Liver (tissue), 3 donors: Measurements from ENCODE around the gene ADCY3.

Source experiments
- CTCF ChIP-seq: fragments of 150-350 bp; IDR thresholded peaks from 2 replicates; pipeline ENCODE4 v1.5.1; 2017; ENCODE audit warnings: improper control_type of control experiment, low read depth, low read length; ENCODE audit not compliant: missing input control
- MAX ChIP-seq: IDR thresholded peaks from 2 replicates; pipeline ENCODE4 v1.6.1; 2016; ENCODE audit warnings: antibody characterized with exemption
- RXRA ChIP-seq, 2 donors: IDR thresholded peaks; 2 replicates each; pipeline ENCODE4 v1.6.1; 2017 to 2018; ENCODE audit warnings: antibody characterized with exemption in 2 of 2, mild to moderate bottlenecking in 1 of 2
- TAF1 ChIP-seq: conservative IDR thresholded peaks from 2 replicates; pipeline ENCODE4 v1.6.1; 2016; ENCODE audit warnings: antibody characterized with exemption, mild to moderate bottlenecking
- ZBTB33 ChIP-seq: IDR thresholded peaks from 2 replicates; pipeline ENCODE4 v1.6.1; 2016; ENCODE audit warnings: antibody characterized with exemption
- donor health status: healthy.
- donor health status: healthy.

- TF ChIP-seq CTCF (no peak), MAX (no peak), RXRA (IDR thresholded peaks at IDR 0.05) (no peak), TAF1 (no peak), ZBTB33 (no peak)
Observed at GRCh38 chr2:24840164-24840869, 79.7 kb downstream of the ADCY3 start.
